ENCODE results near the gene KDM6A. TPM values are rescaled to one million over a fixed set of nuclear protein-coding genes. Genes with fewer than 3 reads are reported as not detected.
"Not testable (repeated sequence)": the region's sequence is repeated elsewhere in the genome, so short reads cannot be mapped to it uniquely, and the experiment has no call there.

Gene KDM6A
- total RNA-seq, 1 experiment from 2014 or later, result 42.8 TPM

- DNase-seq, result no peak
- H3K4me1 Mint-ChIP-seq (ENCODE audit: low read depth, unreplicated experiment), result peaks cover 25% of the 10 kb centered on the region
- TF ChIP-seq CTCF (IDR thresholded peaks at IDR 0.05; ENCODE audit: unreplicated experiment), result no peak
- intact Hi-C loops (cut with micrococcal nuclease; ENCODE audit: unreplicated experiment), result no loop called here
- H3K4me3 Mint-ChIP-seq (ENCODE audit: low read depth, unreplicated experiment), result peak overlapping the region; percentile 9
- no TSS peak for BruUV-seq (replicated peaks)
- H3K36me3 Mint-ChIP-seq (ENCODE audit: insufficient read depth, unreplicated experiment), result no peaks in the 10 kb centered on the region
- peaks cover 2% of the 10 kb centered on the region for H3K9me3 Mint-ChIP-seq (ENCODE audit: low read depth, unreplicated experiment)
- CTCF ChIA-PET, result interaction anchor here (0.6 kb wide), 1 partner anchor 132 kb away, joined by 3 read pairs; no protein-coding TSS in a partner anchor
- H3K27me3 Mint-ChIP-seq (ENCODE audit: unreplicated experiment), result no peaks in the 10 kb centered on the region
- H3K27ac Mint-ChIP-seq (ENCODE audit: unreplicated experiment), result no peak overlapping the region
Observed at GRCh38 chrX:44937606-44938005, 64.6 kb downstream of the KDM6A start.

- BruUV-seq (replicated peaks), result no TSS peak
- intact Hi-C loops (cut with micrococcal nuclease; ENCODE audit: unreplicated experiment), result no loop called here
Observed at GRCh38 chrX:44938111-44938510, 65.1 kb downstream of the KDM6A start.

GRCh38 chrX:44940541-44940940, 67.6 kb downstream of the KDM6A start:
- H3K27ac Mint-ChIP-seq (ENCODE audit: unreplicated experiment), result not testable (repeated sequence)

More at GRCh38 chrX:44938111-44938510, 65.1 kb downstream of the KDM6A start:
- CTCF ChIA-PET, result interaction anchor here (0.5 kb wide), 1 partner anchor 263 kb away, joined by 3 read pairs; no protein-coding TSS in a partner anchor
- Mint-ChIP-seq H3K4me1 (ENCODE audit: low read depth, unreplicated experiment) (peaks cover 25% of the 10 kb centered on the region), H3K36me3 (ENCODE audit: insufficient read depth, unreplicated experiment) (no peaks in the 10 kb centered on the region), H3K9me3 (ENCODE audit: low read depth, unreplicated experiment) (peaks cover 2% of the 10 kb centered on the region), H3K4me3 (ENCODE audit: low read depth, unreplicated experiment) (peak overlapping the region; percentile 9), H3K27ac (ENCODE audit: unreplicated experiment) (no peak overlapping the region), H3K27me3 (ENCODE audit: unreplicated experiment) (no peaks in the 10 kb centered on the region)
- TF ChIP-seq CTCF (IDR thresholded peaks at IDR 0.05; ENCODE audit: unreplicated experiment), result no peak
- no peak for DNase-seq

GRCh38 chrX:44943007-44943406, 70.0 kb downstream of the KDM6A start:
- no TSS peak for BruUV-seq (replicated peaks)
- H3K9me3 Mint-ChIP-seq (ENCODE audit: low read depth, unreplicated experiment), result peaks cover 2% of the 10 kb centered on the region
- CTCF ChIA-PET, result no interaction called here

More at GRCh38 chrX:44940541-44940940, 67.6 kb downstream of the KDM6A start:
- H3K4me3 Mint-ChIP-seq (ENCODE audit: low read depth, unreplicated experiment); H3K36me3 Mint-ChIP-seq (ENCODE audit: insufficient read depth, unreplicated experiment); intact Hi-C loops (cut with micrococcal nuclease; ENCODE audit: unreplicated experiment); H3K4me1 Mint-ChIP-seq (ENCODE audit: low read depth, unreplicated experiment); DNase-seq; H3K9me3 Mint-ChIP-seq (ENCODE audit: low read depth, unreplicated experiment); BruUV-seq (replicated peaks); H3K27me3 Mint-ChIP-seq (ENCODE audit: unreplicated experiment): not testable (repeated sequence)
- CTCF ChIA-PET, result interaction anchor here (0.6 kb wide), 1 partner anchor 1282 kb away, joined by 3 read pairs; no protein-coding TSS in a partner anchor

More at GRCh38 chrX:44943007-44943406, 70.0 kb downstream of the KDM6A start:
- intact Hi-C loops (cut with micrococcal nuclease; ENCODE audit: unreplicated experiment), result no loop called here
- peaks cover 10% of the 10 kb centered on the region for H3K4me1 Mint-ChIP-seq (ENCODE audit: low read depth, unreplicated experiment)
- peaks cover 4% of the 10 kb centered on the region for H3K36me3 Mint-ChIP-seq (ENCODE audit: insufficient read depth, unreplicated experiment)
- no peak for TF ChIP-seq CTCF (IDR thresholded peaks at IDR 0.05; ENCODE audit: unreplicated experiment)
- no peak overlapping the region for H3K27ac Mint-ChIP-seq (ENCODE audit: unreplicated experiment)
- no peak for DNase-seq
- H3K27me3 Mint-ChIP-seq (ENCODE audit: unreplicated experiment), result no peaks in the 10 kb centered on the region
- H3K4me3 Mint-ChIP-seq (ENCODE audit: low read depth, unreplicated experiment), result no peak overlapping the region
